ENCODE data around the gene TMEM8B.
"Not testable (repeated sequence)": the region's sequence is repeated elsewhere in the genome, so short reads cannot be mapped to it uniquely, and the experiment has no call there.

TMEM8B gene

DNA sequence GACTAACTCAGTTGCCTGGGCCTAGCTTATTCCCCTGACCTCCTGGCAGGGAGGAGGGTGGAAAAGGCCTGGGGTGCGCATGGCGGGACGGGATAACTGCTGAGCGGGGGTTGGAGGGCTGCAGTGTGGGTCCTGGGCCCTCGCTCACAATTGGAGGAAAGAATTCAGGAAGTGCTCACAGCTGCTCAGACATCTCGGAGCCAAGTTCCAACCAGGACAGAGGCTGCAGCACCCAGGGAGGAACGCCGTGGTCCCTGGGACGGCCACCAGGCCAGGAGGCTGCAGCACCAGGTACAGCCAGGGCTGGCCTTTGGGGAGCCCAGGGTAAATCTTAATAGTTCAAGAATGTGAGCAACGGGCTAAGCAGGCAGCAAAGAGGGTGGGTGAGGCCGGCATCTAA lies 80.2 kb downstream of the TMEM8B start, which contains the start of gene SPAAR:
Gene SPAAR, plus strand, starts transcription at position 217 of the 400 bp plus-strand sequence. CDS start 974 bp downstream, outside the sequence.
- DNase-seq: no peak

- no peak for DNase-seq
Measured at GRCh38 chr9:35909687-35910612, 80.9 kb downstream of the TMEM8B start.

DNA sequence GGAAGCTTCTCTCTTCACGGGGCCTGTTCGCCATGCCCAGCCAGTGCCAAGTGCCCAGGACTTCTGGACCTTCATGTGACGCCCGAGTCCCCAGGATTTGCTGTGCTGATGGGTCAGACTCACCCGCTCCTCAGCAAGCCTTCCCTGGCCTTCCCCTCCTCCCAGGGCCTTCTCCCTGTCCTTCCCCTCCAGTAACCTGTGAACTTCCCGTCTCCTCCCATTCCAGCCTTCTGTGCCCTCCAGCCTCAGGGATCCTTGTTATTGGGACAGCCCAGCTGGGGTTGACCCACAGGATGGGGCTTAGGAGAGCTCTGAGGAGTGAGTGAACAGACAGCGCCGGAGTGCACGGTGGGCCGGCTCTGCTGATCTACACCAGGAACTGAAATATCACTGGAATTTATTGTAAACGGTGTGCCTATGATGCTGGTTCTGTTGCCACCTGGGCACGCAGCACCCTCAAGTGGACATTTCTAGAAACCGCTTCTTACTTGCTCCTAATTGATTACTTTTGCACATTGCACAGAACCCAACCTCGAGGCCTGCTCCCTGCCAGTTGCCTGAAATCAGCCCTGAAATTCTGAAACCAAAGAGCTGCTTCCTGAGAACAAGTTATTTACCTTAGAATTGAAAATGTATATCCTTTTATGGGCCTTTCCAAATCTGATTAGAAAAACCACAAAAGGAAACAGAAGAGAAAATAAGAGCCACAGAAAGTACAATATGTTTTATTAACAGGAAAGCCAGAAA lies 81.8 kb downstream of the TMEM8B start:
- DNase-seq: no peak

DNA sequence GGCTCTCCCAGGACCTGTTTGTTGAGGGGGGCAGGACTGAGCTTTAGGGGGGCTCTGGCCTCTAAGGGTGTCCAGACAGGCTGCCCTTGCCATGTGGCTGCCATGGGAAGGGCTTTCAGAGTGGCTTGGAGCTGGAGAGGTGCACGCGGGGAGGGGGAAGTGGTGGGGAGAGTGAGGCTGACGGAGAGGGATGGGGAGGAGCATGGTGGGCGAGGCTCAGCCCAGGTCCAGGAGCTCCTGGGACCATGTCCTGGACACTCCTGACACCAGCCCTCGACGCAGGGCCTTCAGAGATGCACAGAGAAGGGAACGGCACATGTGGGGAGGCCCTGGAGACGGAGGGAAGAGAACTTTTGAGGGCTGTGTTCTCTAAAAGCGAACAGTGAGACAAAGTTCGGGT lies 82.7 kb downstream of the TMEM8B start:
- no peak for DNase-seq

DNA sequence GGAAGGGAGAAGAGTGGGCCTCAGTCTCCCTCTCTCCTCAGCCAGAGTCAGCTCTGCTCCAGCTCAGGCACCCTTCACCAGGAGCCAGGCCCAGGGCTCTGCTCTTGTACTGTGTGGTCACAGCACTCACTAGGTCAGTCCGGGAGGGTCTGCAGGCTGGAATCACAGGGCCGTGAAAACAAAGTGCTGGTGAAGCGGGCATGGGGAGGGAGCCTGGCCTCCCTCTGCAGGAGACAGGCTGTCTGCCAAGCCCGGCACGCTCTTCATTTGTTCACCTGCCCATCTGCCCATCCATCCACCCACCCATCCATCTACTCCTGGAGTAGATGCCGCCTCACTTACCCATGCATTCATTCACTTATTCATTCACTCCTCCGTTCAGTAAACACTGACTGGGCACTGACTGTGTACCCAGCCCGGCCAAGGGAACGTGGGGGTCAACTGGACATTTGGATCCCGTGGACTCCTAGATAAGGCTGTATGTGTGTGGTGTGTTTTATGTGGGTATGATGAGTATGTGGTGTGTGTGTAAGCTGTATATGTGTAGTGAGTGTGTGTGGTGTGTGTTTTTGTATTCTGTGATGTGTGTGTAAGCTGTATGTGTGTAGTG lies 83.9 kb downstream of the TMEM8B start:
- DNase-seq: no peak

DNA sequence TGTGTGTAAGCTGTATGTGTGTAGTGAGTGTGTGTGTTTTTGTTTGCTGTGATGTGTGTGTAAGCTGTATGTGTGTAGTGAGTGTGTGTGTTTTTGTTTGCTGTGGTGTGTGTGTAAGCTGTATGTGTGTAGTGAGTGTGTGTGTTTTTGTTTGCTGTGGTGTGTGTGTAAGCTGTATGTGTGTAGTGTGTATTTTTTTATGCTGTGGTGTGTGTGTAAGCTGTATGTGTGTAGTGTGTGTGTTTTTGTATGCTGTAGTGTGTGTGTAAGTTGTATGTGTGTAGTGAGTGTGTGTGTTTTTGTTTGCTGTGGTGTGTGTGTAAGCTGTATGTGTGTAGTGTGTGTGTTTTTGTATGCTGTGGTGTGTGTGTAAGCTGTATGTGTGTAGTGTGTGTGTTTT lies 84.4 kb downstream of the TMEM8B start:
- not testable (repeated sequence) for DNase-seq

DNA sequence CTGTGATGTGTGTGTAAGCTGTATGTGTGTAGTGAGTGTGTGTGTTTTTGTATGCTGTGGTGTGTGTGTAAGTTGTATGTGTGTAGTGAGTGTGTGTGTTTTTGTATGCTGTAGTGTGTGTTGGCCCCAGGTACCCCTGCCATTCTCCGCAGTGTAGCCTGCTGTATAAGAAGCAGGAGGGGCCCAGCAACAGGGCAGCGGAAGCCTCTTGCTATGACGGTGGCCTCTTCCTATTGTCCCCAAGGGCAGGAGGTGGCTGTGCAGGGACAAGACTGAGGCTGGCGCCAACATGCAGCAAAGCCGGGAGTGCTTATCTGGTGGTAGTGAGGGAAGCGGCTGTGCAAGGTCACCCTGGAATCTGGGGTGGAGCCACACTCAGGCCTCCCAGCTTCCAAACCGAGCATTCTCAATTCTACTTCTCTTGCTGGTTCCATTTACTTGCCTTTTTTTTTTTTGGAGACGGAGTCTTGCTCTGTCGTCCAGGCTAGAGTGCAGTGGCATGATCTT lies 85.3 kb downstream of the TMEM8B start:
- DNase-seq: no peak
